HL-60 (cell line): Measurements from ENCODE around the gene AGAP1.

Source experiments
- DNase-seq, 2 experiments: peaks; one replicate each; pipeline ENCODE4 v3.0.0-alpha.2; 2010 to 2020; ENCODE audit warnings: low read depth in 1 of 2, low spot score in 1 of 2
- H3K27ac ChIP-seq: fragments of 250-450 bp; sonication (Bioruptor Pico); replicated peaks from 2 replicates; pipeline ENCODE4 v1.5.1; 2020; ENCODE audit warnings: mild to moderate bottlenecking, moderate library complexity
- H3K27me3 ChIP-seq: fragments of 250-450 bp; sonication (Bioruptor Pico); 2 replicates; pipeline ENCODE4 v1.5.1; 2021; ENCODE audit warnings: mild to moderate bottlenecking, moderate library complexity; ENCODE audit not compliant: insufficient read depth, poor library complexity, severe bottlenecking
- H3K4me3 ChIP-seq: replicated peaks from 2 replicates; pipeline ENCODE4 v1.5.1; 2011; ENCODE audit warnings: mild to moderate bottlenecking, control low read depth, low read length; ENCODE audit not compliant: insufficient read depth
- CTCF ChIP-seq: IDR thresholded peaks from one replicate; pipeline ENCODE4 v1.5.1; 2011; ENCODE audit warnings: low read length, control low read depth, inconsistent platforms; ENCODE audit not compliant: insufficient read depth
- GABPA ChIP-seq: IDR thresholded peaks from 2 replicates; pipeline ENCODE4 v1.6.1; 2012; ENCODE audit warnings: low read depth
- POLR2AphosphoS5 ChIP-seq: IDR thresholded peaks from 2 replicates; pipeline ENCODE4 v1.6.1; 2012; ENCODE audit warnings: low read depth
- REST ChIP-seq: IDR thresholded peaks from 2 replicates; pipeline ENCODE4 v1.6.1; 2012; ENCODE audit warnings: low read depth; ENCODE audit not compliant: insufficient replicate concordance
- SPI1 ChIP-seq: IDR thresholded peaks from 2 replicates; pipeline ENCODE4 v1.6.1; 2012; ENCODE audit warnings: low read depth, mild to moderate bottlenecking, borderline replicate concordance

AGAP1 gene

GRCh38 chr2:235858881-235859280 is 365.0 kb downstream of the AGAP1 start:
- H3K4me3 ChIP-seq, result no peak overlapping the region
- H3K27me3 ChIP-seq, result no peaks in the 10 kb centered on the region
- TF ChIP-seq SPI1, result no peak
- no peak for TF ChIP-seq REST
- no peak for TF ChIP-seq GABPA
- H3K27ac ChIP-seq, result no peak overlapping the region
- no peak for DNase-seq

- no peak for DNase-seq
- no peak overlapping the region for H3K4me3 ChIP-seq
- H3K27ac ChIP-seq, result no peak overlapping the region
- TF ChIP-seq SPI1 (no peak), CTCF (no peak), REST (no peak), POLR2AphosphoS5 (no peak), GABPA (no peak)
- no peaks in the 10 kb centered on the region for H3K27me3 ChIP-seq
These were observed 365.8 kb downstream of the AGAP1 start for GRCh38 chr2:235859651-235860050.

- H3K4me3 ChIP-seq, result no peak overlapping the region
- TF ChIP-seq GABPA (no peak), CTCF (no peak), SPI1 (no peak), REST (no peak), POLR2AphosphoS5 (no peak)
- no peaks in the 10 kb centered on the region for H3K27me3 ChIP-seq
- DNase-seq, result no peak
- H3K27ac ChIP-seq, result no peak overlapping the region
These were observed 366.3 kb downstream of the AGAP1 start for GRCh38 chr2:235860111-235860510.

GRCh38 chr2:235860871-235861270 is 367.0 kb downstream of the AGAP1 start:
- no peak overlapping the region for H3K4me3 ChIP-seq

More at GRCh38 chr2:235860871-235861270, 367.0 kb downstream of the AGAP1 start:
- TF ChIP-seq REST (no peak), SPI1 (no peak), GABPA (no peak), POLR2AphosphoS5 (no peak), CTCF (no peak)
- H3K27me3 ChIP-seq, result no peaks in the 10 kb centered on the region
- H3K27ac ChIP-seq, result no peak overlapping the region
- DNase-seq, result no peak
